Measurements from ENCODE around the gene BCHE. TPM values are rescaled to one million over a fixed set of nuclear protein-coding genes. Genes with fewer than 3 reads are reported as not detected.
"Not testable (repeated sequence)": the region's sequence is repeated elsewhere in the genome, so short reads cannot be mapped to it uniquely, and the experiment has no call there.

The BCHE gene
- total RNA-seq, 1 experiment from 2014 or later, result not detected

DNA sequence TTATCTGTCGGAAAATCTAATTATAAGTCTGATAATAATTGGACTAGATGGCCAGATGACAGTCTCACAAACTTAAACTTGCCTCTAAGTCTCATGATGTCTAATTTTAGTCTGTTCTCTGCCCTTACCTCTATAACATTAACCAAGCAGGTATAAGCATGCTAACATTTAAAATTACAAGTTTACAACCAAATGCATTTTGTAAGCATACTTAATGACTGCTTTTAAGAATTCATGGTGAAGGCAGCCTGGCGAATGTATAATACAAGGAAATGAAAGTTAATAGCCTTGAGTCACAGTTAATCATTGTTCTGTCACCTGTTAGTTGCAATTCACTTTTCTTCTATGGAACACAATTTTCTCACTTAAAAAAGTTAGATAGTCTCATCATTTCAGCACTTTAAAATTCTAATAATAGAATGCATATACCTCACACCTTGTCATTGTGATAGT, 16.5 kb downstream of the BCHE start:
- in situ Hi-C loops (cut with HindIII; ENCODE audit: low sequenced_read_pairs), result no loop called here
- no peak for DNase-seq (ENCODE audit: low spot score)

GRCh38 chr3:165817160-165817709, 20.0 kb downstream of the BCHE start:
- DNase-seq (ENCODE audit: low spot score), result no peak
- in situ Hi-C loops (cut with HindIII; ENCODE audit: low sequenced_read_pairs), result no loop called here

GRCh38 chr3:165816209-165816608, 21.0 kb downstream of the BCHE start:
- DNase-seq (ENCODE audit: low spot score), result no peak
- in situ Hi-C loops (cut with HindIII; ENCODE audit: low sequenced_read_pairs), result no loop called here

DNA sequence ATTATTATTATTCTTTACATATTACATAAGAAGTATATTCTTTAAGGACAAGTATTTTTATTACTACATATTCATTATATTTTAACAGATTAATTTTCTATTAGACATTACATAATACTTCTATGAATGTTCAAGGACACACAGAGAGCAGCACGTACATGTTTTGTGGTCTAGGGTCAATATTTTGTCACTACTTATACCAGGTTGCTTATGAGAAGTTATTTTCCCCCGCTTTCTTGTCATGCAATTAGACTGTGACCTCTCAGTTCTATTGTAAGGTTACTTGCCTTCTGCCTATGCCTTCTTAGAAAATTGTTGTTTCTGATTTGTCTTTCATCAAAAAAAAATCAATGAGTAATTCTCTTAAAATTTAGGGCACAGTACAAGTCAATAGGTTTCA, 21.5 kb downstream of the BCHE start:
- no peak for DNase-seq (ENCODE audit: low spot score)
- in situ Hi-C loops (cut with HindIII; ENCODE audit: low sequenced_read_pairs), result no loop called here

- DNase-seq (ENCODE audit: low spot score), result no peak
- in situ Hi-C loops (cut with HindIII; ENCODE audit: low sequenced_read_pairs), result no loop called here
These were observed 22.8 kb downstream of the BCHE start for GRCh38 chr3:165814380-165814779.

DNA sequence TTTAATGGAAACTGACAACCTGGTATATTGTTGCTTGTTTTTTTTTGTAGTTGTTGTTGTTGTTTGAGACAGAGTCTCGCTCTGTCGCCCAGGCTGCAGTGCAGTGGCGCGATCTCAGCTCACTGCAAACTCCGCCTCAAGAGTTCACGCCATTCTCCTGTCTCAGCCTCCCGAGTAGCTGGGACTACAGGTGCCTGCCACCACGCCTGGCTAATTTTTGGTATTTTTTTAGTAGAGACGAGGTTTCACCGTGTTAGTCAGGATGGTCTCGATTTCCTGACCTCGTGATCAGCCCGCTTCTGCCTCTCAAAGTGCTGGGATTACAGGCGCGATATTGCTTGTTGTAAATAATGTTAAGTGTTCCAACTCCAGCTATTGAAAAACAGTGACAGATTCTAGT, 29.3 kb downstream of the BCHE start:
- in situ Hi-C loops (cut with HindIII; ENCODE audit: low sequenced_read_pairs); DNase-seq (ENCODE audit: low spot score): not testable (repeated sequence)

DNA sequence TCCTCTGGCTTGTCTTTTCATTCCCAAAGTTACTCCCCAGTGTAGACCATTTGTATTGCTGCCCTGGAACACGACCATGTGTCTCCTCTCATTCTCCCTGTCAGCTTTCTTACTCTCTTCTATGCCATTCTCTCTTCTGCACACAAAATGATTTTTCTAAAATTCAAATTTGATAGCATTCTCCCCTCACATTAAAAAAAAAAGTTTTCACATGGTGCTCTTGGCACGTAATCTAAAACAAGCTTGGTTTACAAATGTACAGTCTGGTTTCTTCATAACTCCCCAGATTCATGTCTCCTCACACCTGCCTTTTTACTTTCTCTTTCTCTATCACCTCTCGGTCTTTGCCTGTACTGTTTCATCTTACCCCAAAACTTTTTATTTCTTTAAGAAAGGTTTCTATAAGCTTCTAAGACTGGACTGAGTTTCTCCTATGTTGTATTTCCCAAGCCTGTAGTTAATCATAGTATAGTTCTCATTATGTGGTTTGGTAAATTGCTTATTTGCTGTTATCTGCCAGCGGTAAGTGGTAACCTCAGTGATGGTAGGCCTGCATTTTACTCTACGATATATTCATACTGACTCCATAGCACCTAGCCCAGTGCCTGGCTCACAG, 31.2 kb downstream of the BCHE start:
- in situ Hi-C loops (cut with HindIII; ENCODE audit: low sequenced_read_pairs), result no loop called here
- no peak for DNase-seq (ENCODE audit: low spot score)

GRCh38 chr3:165803471-165803870, 33.8 kb downstream of the BCHE start:
- in situ Hi-C loops (cut with HindIII; ENCODE audit: low sequenced_read_pairs), result no loop called here
- DNase-seq (ENCODE audit: low spot score), result no peak

DNA sequence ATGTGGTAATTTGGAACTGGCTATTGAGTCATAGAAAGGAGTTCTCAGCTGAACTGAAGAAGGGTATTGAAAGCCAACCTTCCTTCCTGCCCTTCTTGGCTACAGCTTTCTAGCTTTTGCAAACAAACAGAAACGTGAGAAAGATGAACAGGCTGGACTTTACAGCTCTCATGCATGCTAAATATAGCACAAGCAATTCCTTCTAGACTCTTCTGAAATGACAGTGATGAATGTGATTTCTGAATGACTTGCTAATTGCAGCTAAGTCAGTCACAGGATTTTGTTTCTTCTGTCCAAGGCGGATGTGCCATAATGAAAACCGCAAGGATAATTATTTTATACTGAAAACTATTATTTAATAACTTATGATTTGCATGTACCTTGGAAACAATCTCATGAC, 36.3 kb downstream of the BCHE start:
- in situ Hi-C loops (cut with HindIII; ENCODE audit: low sequenced_read_pairs), result no loop called here
- DNase-seq (ENCODE audit: low spot score), result no peak

GRCh38 chr3:165799026-165799425, 38.2 kb downstream of the BCHE start:
- in situ Hi-C loops (cut with HindIII; ENCODE audit: low sequenced_read_pairs), result no loop called here
- DNase-seq (ENCODE audit: low spot score), result no peak

DNA sequence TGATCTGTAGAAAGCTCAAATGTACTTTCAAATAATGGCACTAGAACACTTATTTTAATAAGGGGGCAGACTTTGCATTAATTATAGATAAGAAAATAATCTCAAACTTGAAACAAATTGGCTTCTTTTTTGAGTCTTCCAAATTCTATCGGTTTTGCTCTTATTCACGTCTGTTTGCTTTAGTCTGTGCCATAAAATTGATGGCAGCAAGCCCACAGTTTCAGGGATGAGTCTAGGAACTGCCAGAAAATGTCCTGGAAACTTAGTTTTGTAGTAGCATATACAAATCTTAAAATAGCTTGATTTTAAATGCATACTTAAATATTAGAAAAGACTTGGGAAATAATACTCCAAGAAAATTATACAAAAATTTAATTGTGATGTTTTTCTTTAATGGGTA, 39.7 kb downstream of the BCHE start:
- DNase-seq (ENCODE audit: low spot score), result peak; percentile 30
- in situ Hi-C loops (cut with HindIII; ENCODE audit: low sequenced_read_pairs), result no loop called here

- no peak for DNase-seq (ENCODE audit: low spot score)
- in situ Hi-C loops (cut with HindIII; ENCODE audit: low sequenced_read_pairs), result no loop called here
These were observed 40.5 kb downstream of the BCHE start for GRCh38 chr3:165796701-165797100.

DNA sequence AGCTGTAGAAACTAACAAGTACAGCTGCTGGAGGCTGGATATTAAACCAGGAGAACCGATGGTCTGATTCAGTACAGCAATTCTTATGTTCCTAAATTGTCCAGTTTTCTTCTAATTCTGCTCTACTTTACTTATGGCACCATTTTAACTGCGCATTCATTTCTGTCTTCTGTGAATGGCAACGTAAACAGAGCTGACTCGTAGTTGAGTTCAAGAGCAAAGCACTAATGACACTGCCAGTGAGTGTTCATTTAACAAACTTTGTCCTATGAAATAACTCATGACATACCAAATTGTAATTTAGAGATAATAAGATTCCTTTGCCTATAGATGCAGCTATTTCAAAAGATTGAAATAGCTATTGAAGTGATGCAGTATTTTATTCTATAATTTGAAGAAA, 48.7 kb downstream of the BCHE start:
- DNase-seq (ENCODE audit: low spot score), result no peak
- in situ Hi-C loops (cut with HindIII; ENCODE audit: low sequenced_read_pairs), result no loop called here

DNA sequence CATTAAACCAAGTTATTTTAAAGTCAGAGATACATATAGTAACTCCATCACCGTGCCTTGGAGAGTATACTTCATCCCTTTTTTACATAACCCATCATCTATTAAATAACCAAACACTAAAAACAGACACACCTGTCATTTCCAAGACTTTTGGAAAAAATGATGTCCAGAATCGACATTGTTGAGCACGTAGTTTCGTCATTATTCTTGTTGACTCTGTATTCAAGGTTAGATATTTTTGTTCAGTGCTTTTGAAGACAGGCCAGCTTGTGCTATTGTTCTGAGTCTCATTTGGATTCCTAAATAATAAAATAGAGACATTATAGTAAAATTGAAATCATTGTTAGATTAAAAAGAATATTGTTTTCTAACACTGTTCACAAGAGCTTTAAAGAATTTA, 51.2 kb downstream of the BCHE start:
- DNase-seq (ENCODE audit: low spot score), result no peak
- in situ Hi-C loops (cut with HindIII; ENCODE audit: low sequenced_read_pairs), result no loop called here

DNA sequence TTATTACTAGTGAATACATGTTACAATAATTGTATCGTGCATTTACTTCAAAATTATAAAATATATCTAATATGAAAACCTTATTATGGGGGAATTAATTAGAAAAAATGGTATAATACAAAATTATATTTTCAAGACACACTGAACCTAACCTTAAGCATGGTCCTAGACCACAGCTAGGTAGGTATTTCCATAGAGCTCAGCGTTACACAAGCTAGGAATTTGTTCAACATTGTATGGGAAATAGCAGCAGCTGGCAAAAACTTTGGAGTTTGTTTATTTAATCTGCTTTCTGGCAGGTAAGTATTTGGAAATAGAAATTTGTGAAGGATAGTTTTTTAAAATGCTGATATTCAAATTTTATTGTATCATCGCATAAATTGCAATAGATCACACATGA, 52.9 kb downstream of the BCHE start:
- in situ Hi-C loops (cut with HindIII; ENCODE audit: low sequenced_read_pairs), result no loop called here
- DNase-seq (ENCODE audit: low spot score), result no peak

GRCh38 chr3:165783383-165783782, 53.8 kb downstream of the BCHE start:
- no peak for DNase-seq (ENCODE audit: low spot score)
- in situ Hi-C loops (cut with HindIII; ENCODE audit: low sequenced_read_pairs), result no loop called here

DNA sequence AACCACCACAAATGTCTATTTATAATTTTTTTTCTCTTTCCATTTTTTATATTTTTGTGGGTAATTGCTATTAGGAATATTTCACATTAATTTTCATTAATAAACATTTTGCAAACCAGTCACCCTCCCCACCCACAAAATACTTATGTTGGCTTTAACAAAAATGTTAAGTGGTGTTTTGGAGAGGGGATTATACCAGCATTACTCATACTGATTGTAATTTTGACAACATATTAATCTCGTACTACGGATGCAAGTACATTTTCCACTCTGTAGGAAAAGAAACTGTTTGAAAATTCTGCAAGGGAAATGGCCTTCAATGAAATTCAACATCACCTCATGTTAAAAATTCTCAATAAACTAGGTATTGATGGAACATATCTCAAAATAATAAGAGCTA, 58.3 kb downstream of the BCHE start:
- in situ Hi-C loops (cut with HindIII; ENCODE audit: low sequenced_read_pairs), result no loop called here
- DNase-seq (ENCODE audit: low spot score), result no peak

GRCh38 chr3:165778456-165778855, 58.8 kb downstream of the BCHE start:
- DNase-seq (ENCODE audit: low spot score), result no peak
- in situ Hi-C loops (cut with HindIII; ENCODE audit: low sequenced_read_pairs), result no loop called here

GRCh38 chr3:165775824-165776223, 61.4 kb downstream of the BCHE start:
- in situ Hi-C loops (cut with HindIII; ENCODE audit: low sequenced_read_pairs), result no loop called here
- no peak for DNase-seq (ENCODE audit: low spot score)

DNA sequence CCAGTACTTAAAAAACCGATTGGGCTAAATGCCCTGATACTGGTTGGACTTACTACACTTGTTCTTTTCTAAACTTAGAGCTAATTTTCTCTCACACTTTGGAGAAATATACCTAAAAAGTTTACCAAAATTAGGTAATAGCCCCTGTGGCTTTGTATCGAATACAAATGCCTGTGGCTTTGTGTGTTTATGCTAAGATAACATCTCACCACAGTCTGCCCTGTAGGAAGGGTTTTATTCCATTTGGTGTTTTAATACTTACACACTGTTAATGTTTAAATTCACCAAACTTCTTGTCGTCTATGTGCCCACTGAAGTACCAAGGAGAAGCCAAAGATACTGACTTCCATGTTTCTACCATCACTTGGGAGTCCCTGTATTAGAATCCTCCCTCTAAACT, 66.4 kb downstream of the BCHE start:
- in situ Hi-C loops (cut with HindIII; ENCODE audit: low sequenced_read_pairs), result no loop called here
- no peak for DNase-seq (ENCODE audit: low spot score)

DNA sequence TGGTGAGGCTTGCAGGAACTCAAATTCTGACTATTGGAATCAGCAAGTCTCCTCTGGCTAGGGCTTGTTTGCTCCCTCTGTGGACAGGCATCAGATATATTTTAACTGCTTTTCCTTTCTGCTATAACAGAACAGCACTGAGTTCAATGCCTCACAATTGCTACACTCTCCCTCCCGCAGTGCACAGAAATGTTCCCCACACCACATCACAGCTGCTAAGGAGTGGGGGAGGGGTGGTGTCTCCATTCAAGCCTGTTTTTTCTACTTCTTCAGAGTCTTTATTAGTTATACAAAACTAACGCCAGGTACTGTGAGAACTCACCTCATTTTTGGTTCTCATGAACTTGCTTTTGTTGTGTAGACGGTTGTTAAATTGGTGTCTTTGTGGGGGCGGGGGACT, 68.5 kb downstream of the BCHE start:
- in situ Hi-C loops (cut with HindIII; ENCODE audit: low sequenced_read_pairs), result no loop called here
- DNase-seq (ENCODE audit: low spot score), result no peak
